Stimulated activated naive B cell treated with anti-CD40 and anti-IgM and Interleukin-4, amounts not matched to agents 10 μg/mL and 1 μg/mL and 100 μg/mL, for 72 hours (primary cell): ENCODE data around the gene VASP.
"Not testable (repeated sequence)": the region's sequence is repeated elsewhere in the genome, so short reads cannot be mapped to it uniquely, and the experiment has no call there.

Experiments
- ATAC-seq, 2 donors: fragments of 150-1000 bp; cut with Tn5 transposase; replicated peaks; 2 replicates each; pipeline ENCODE4 v1.10.0; 2021; ENCODE audit warnings: moderate library complexity in 1 of 2
- DNase-seq: peaks from one replicate; pipeline ENCODE4 v3.0.0; 2021
- H3K27ac Mint-ChIP-seq: one replicate; pipeline ENCODE4 v1.8.0; 2022; ENCODE audit warnings: mild to moderate bottlenecking, mixed read lengths
- H3K27me3 Mint-ChIP-seq, 2 donors: one replicate each; pipeline ENCODE4 v1.8.0; 2022; ENCODE audit warnings: mixed read lengths in 2 of 2
- H3K36me3 Mint-ChIP-seq, 2 donors: one replicate each; pipeline ENCODE4 v1.8.0; 2022; ENCODE audit warnings: mixed read lengths in 2 of 2, mild to moderate bottlenecking in 1 of 2
- H3K4me1 Mint-ChIP-seq, 2 donors: one replicate each; pipeline ENCODE4 v1.8.0; 2022; ENCODE audit warnings: mixed read lengths in 2 of 2, mild to moderate bottlenecking in 1 of 2
- H3K4me3 Mint-ChIP-seq, 2 donors: one replicate each; pipeline ENCODE4 v1.8.0; 2022; ENCODE audit warnings: mild to moderate bottlenecking in 2 of 2, mixed read lengths in 2 of 2, moderate library complexity in 1 of 2
- H3K9me3 Mint-ChIP-seq, 2 donors: one replicate each; pipeline ENCODE4 v1.8.0; 2022; ENCODE audit warnings: mixed read lengths in 2 of 2, mild to moderate bottlenecking in 1 of 2

The VASP gene

GRCh38 chr19:45508861-45509691, 1.8 kb downstream of the VASP start:
- peak; percentile 84 for DNase-seq
- Mint-ChIP-seq H3K27ac (peak overlapping the region; percentile 95), H3K4me1 (peaks cover 39 to 64% of the 10 kb centered on the region in 2 donors), H3K9me3 (no peaks in the 10 kb centered on the region), H3K4me3 (peak overlapping the region; percentile 83 to 97), H3K27me3 (no peaks in the 10 kb centered on the region), H3K36me3 (peaks cover 25 to 41% of the 10 kb centered on the region in 2 donors)
- ATAC-seq, result peak; percentile 39 to 49

- Mint-ChIP-seq H3K4me3 (peak overlapping the region; percentile 83 to 97), H3K27ac (peak overlapping the region; percentile 95), H3K9me3 (no peaks in the 10 kb centered on the region), H3K4me1 (peaks cover 41 to 69% of the 10 kb centered on the region in 2 donors), H3K36me3 (peaks cover 26 to 44% of the 10 kb centered on the region in 2 donors), H3K27me3 (no peaks in the 10 kb centered on the region)
- no peak for ATAC-seq
- DNase-seq, result no peak
These were observed 2.4 kb downstream of the VASP start for GRCh38 chr19:45509692-45510015.

GRCh38 chr19:45510352-45510751, 3.1 kb downstream of the VASP start:
- peak overlapping the region; percentile 56 for H3K27ac Mint-ChIP-seq
- not testable (repeated sequence) for ATAC-seq, DNase-seq, H3K9me3 Mint-ChIP-seq, H3K27me3 Mint-ChIP-seq
- peaks cover 44 to 70% of the 10 kb centered on the region in 2 donors for H3K4me1 Mint-ChIP-seq
- H3K36me3 Mint-ChIP-seq, result peaks cover 28 to 50% of the 10 kb centered on the region in 2 donors
- peak overlapping the region; percentile 83 to 97 for H3K4me3 Mint-ChIP-seq

- Mint-ChIP-seq H3K9me3 (no peaks in the 10 kb centered on the region), H3K27me3 (no peaks in the 10 kb centered on the region), H3K27ac (peak overlapping the region; percentile 20), H3K36me3 (peaks cover 34 to 57% of the 10 kb centered on the region in 2 donors), H3K4me1 (peaks cover 49 to 70% of the 10 kb centered on the region in 2 donors), H3K4me3 (peak overlapping the region; percentile 25 to 83)
- DNase-seq, result no peak
- ATAC-seq, result no peak
These were observed 3.8 kb downstream of the VASP start for GRCh38 chr19:45511074-45511473.

- H3K9me3 Mint-ChIP-seq, result no peaks in the 10 kb centered on the region
- peak overlapping the region; percentile 98 for H3K27ac Mint-ChIP-seq
- peaks cover 48 to 70% of the 10 kb centered on the region in 2 donors for H3K36me3 Mint-ChIP-seq
- H3K4me1 Mint-ChIP-seq, result peaks cover 60 to 80% of the 10 kb centered on the region in 2 donors
- ATAC-seq (no peak), DNase-seq (no peak)
- H3K4me3 Mint-ChIP-seq, result peak overlapping the region in 1 of 2 donors; percentile 39
- H3K27me3 Mint-ChIP-seq, result no peaks in the 10 kb centered on the region
These were observed 5.7 kb downstream of the VASP start for GRCh38 chr19:45512881-45513483.

- peaks cover 47 to 69% of the 10 kb centered on the region in 2 donors for H3K36me3 Mint-ChIP-seq
- peak overlapping the region; percentile 71 to 74 for H3K4me3 Mint-ChIP-seq
- H3K4me1 Mint-ChIP-seq, result peaks cover 57 to 78% of the 10 kb centered on the region in 2 donors
- H3K9me3 Mint-ChIP-seq, result no peaks in the 10 kb centered on the region
- peak overlapping the region; percentile 98 for H3K27ac Mint-ChIP-seq
- ATAC-seq (peak; percentile 4 to 10), DNase-seq (no peak)
- H3K27me3 Mint-ChIP-seq, result no peaks in the 10 kb centered on the region
These were observed 7.2 kb downstream of the VASP start for GRCh38 chr19:45514376-45515051.

GRCh38 chr19:45515081-45515624, 7.9 kb downstream of the VASP start:
- Mint-ChIP-seq H3K9me3 (no peaks in the 10 kb centered on the region), H3K27ac (peak overlapping the region; percentile 98), H3K27me3 (no peaks in the 10 kb centered on the region), H3K36me3 (peaks cover 47 to 67% of the 10 kb centered on the region in 2 donors), H3K4me3 (peak overlapping the region; percentile 71 to 74), H3K4me1 (peaks cover 53 to 72% of the 10 kb centered on the region in 2 donors)
- peak; percentile 80 to 85 for ATAC-seq
- DNase-seq, result peak; percentile 78

- Mint-ChIP-seq H3K36me3 (peaks cover 46 to 63% of the 10 kb centered on the region in 2 donors), H3K4me1 (peaks cover 48 to 65% of the 10 kb centered on the region in 2 donors), H3K9me3 (no peaks in the 10 kb centered on the region), H3K27me3 (no peaks in the 10 kb centered on the region), H3K4me3 (peak overlapping the region; percentile 71 to 74), H3K27ac (peak overlapping the region; percentile 98)
- ATAC-seq, result peak in 1 of 2 donors; percentile 25
- no peak for DNase-seq
These were observed 8.6 kb downstream of the VASP start for GRCh38 chr19:45515807-45516401.

- H3K27ac Mint-ChIP-seq, result peak overlapping the region; percentile 6
- DNase-seq (no peak), ATAC-seq (no peak)
- H3K4me1 Mint-ChIP-seq, result peaks cover 44 to 62% of the 10 kb centered on the region in 2 donors
- H3K27me3 Mint-ChIP-seq, result no peaks in the 10 kb centered on the region
- no peaks in the 10 kb centered on the region for H3K9me3 Mint-ChIP-seq
- H3K4me3 Mint-ChIP-seq, result no peak overlapping the region
- H3K36me3 Mint-ChIP-seq, result peaks cover 49 to 65% of the 10 kb centered on the region in 2 donors
These were observed 10.0 kb downstream of the VASP start for GRCh38 chr19:45517238-45517637.

- H3K27ac Mint-ChIP-seq, result peak overlapping the region; percentile 42
- H3K9me3 Mint-ChIP-seq, result no peaks in the 10 kb centered on the region
- peaks cover 42 to 56% of the 10 kb centered on the region in 2 donors for H3K4me1 Mint-ChIP-seq
- no peak overlapping the region for H3K4me3 Mint-ChIP-seq
- peaks cover 47 to 63% of the 10 kb centered on the region in 2 donors for H3K36me3 Mint-ChIP-seq
- ATAC-seq, result no peak
- no peaks in the 10 kb centered on the region for H3K27me3 Mint-ChIP-seq
- DNase-seq, result no peak
These were observed 10.6 kb downstream of the VASP start for GRCh38 chr19:45517641-45518468.

- peaks cover 46 to 62% of the 10 kb centered on the region in 2 donors for H3K36me3 Mint-ChIP-seq
- H3K27me3 Mint-ChIP-seq, result no peaks in the 10 kb centered on the region
- H3K4me1 Mint-ChIP-seq, result peaks cover 40 to 54% of the 10 kb centered on the region in 2 donors
- H3K27ac Mint-ChIP-seq, result no peak overlapping the region
- ATAC-seq, result no peak
- no peaks in the 10 kb centered on the region for H3K9me3 Mint-ChIP-seq
- no peak overlapping the region for H3K4me3 Mint-ChIP-seq
- DNase-seq, result no peak
These were observed 11.2 kb downstream of the VASP start for GRCh38 chr19:45518469-45518826.

- ATAC-seq, result no peak
- H3K4me3 Mint-ChIP-seq, result no peak overlapping the region
These were observed 15.0 kb downstream of the VASP start for GRCh38 chr19:45522010-45522941.

More at GRCh38 chr19:45522010-45522941, 15.0 kb downstream of the VASP start:
- DNase-seq, result no peak
- Mint-ChIP-seq H3K27me3 (no peaks in the 10 kb centered on the region), H3K9me3 (no peaks in the 10 kb centered on the region), H3K36me3 (peaks cover 51 to 57% of the 10 kb centered on the region in 2 donors), H3K4me1 (peaks cover 25 to 46% of the 10 kb centered on the region in 2 donors), H3K27ac (peak overlapping the region; percentile 20)
